HFFc6 (cell line): ENCODE data around the gene TMPRSS11A. TPM values are rescaled to one million over a fixed set of nuclear protein-coding genes. Genes with fewer than 3 reads are reported as not detected.

ENCODE experiments used
- DNase-seq: peaks from one replicate; pipeline ENCODE4 v3.0.0-alpha.2; 2018
- H3K27ac Mint-ChIP-seq: 2 replicates; pipeline ENCODE4 v1.8.0; 2020; ENCODE audit warnings: mild to moderate bottlenecking, mixed read lengths
- H3K27me3 Mint-ChIP-seq: 2 replicates; pipeline ENCODE4 v1.8.0; 2021; ENCODE audit warnings: mild to moderate bottlenecking, moderate library complexity, mixed read lengths; ENCODE audit not compliant: insufficient read depth
- H3K36me3 Mint-ChIP-seq: 2 replicates; pipeline ENCODE4 v1.8.0; 2021; ENCODE audit warnings: low read depth, mixed read lengths
- H3K4me1 Mint-ChIP-seq: 2 replicates; pipeline ENCODE4 v1.8.0; 2020; ENCODE audit warnings: low read depth, mixed read lengths
- H3K4me3 Mint-ChIP-seq: 2 replicates; pipeline ENCODE4 v1.8.0; 2020; ENCODE audit warnings: mild to moderate bottlenecking, moderate library complexity, mixed read lengths
- H3K9me3 Mint-ChIP-seq: 2 replicates; pipeline ENCODE4 v1.8.0; 2020; ENCODE audit warnings: mild to moderate bottlenecking, mixed read lengths
- CTCF ChIP-seq: fragments of 200-600 bp; sonication (generic); IDR thresholded peaks from 2 replicates; pipeline ENCODE4 v1.5.0; 2021; ENCODE audit warnings: antibody characterized with exemption, mild to moderate bottlenecking
- total RNA-seq, 6 experiments: library from RNA; stranded (reverse); fragmentation: NEBNext Ultra II Directional; extraction: Animal tissue kit (Norgen Biotek cat#: 25700); gene quantifications; 2 replicates in 1 of 6; 3 replicates in 5 of 6; pipeline ENCODE4 v1.2.3, GENCODE V29; 2021

TMPRSS11A gene
- total RNA-seq, 6 experiments from 2014 or later = not detected

GRCh38 chr4:67879486-67879885, 83.8 kb downstream of the TMPRSS11A start:
- no peaks in the 10 kb centered on the region for H3K9me3 Mint-ChIP-seq
- TF ChIP-seq CTCF = no peak
- no peak overlapping the region for H3K4me3 Mint-ChIP-seq
- peaks cover 28% of the 10 kb centered on the region for H3K4me1 Mint-ChIP-seq
- H3K27me3 Mint-ChIP-seq = no peaks in the 10 kb centered on the region
- no peak overlapping the region for H3K27ac Mint-ChIP-seq
- H3K36me3 Mint-ChIP-seq = no peaks in the 10 kb centered on the region
- DNase-seq = no peak

GRCh38 chr4:67877086-67877485, 86.2 kb downstream of the TMPRSS11A start:
- no peak for DNase-seq
- peaks cover 29% of the 10 kb centered on the region for H3K4me1 Mint-ChIP-seq
- H3K27me3 Mint-ChIP-seq = no peaks in the 10 kb centered on the region
- H3K4me3 Mint-ChIP-seq = no peak overlapping the region
- no peaks in the 10 kb centered on the region for H3K36me3 Mint-ChIP-seq
- no peak overlapping the region for H3K27ac Mint-ChIP-seq
- no peak for TF ChIP-seq CTCF
- H3K9me3 Mint-ChIP-seq = no peaks in the 10 kb centered on the region

GRCh38 chr4:67874986-67875385, 88.3 kb downstream of the TMPRSS11A start:
- H3K36me3 Mint-ChIP-seq = no peaks in the 10 kb centered on the region
- no peaks in the 10 kb centered on the region for H3K27me3 Mint-ChIP-seq
- no peak for DNase-seq
- peaks cover 9% of the 10 kb centered on the region; the same call in 1 of the 2 replicates for H3K4me1 Mint-ChIP-seq
- no peaks in the 10 kb centered on the region for H3K9me3 Mint-ChIP-seq
- TF ChIP-seq CTCF = no peak
- H3K27ac Mint-ChIP-seq = no peak overlapping the region
- H3K4me3 Mint-ChIP-seq = no peak overlapping the region

- Mint-ChIP-seq H3K27ac (no peak overlapping the region), H3K4me1 (peaks cover 8% of the 10 kb centered on the region; the same call in 1 of the 2 replicates), H3K9me3 (no peaks in the 10 kb centered on the region), H3K36me3 (no peaks in the 10 kb centered on the region), H3K27me3 (no peaks in the 10 kb centered on the region), H3K4me3 (no peak overlapping the region)
- no peak for TF ChIP-seq CTCF
- DNase-seq = no peak
Measured at GRCh38 chr4:67873116-67873515, 90.2 kb downstream of the TMPRSS11A start.

GRCh38 chr4:67871867-67872266, 91.4 kb downstream of the TMPRSS11A start:
- no peak overlapping the region for H3K4me3 Mint-ChIP-seq
- DNase-seq = peak; percentile 63
- peaks cover 1% of the 10 kb centered on the region; the same call in 1 of the 2 replicates for H3K27me3 Mint-ChIP-seq
- no peaks in the 10 kb centered on the region for H3K9me3 Mint-ChIP-seq
- TF ChIP-seq CTCF = peak; percentile 81
- H3K36me3 Mint-ChIP-seq = no peaks in the 10 kb centered on the region
- peaks cover 8% of the 10 kb centered on the region; the same call in 1 of the 2 replicates for H3K4me1 Mint-ChIP-seq
- no peak overlapping the region for H3K27ac Mint-ChIP-seq
